Right lobe of liver (tissue), 6 donors: ENCODE measurements around the gene EIF3B. TPM values are rescaled to one million over a fixed set of nuclear protein-coding genes. Genes with fewer than 3 reads are reported as not detected.

Experiments
- ATAC-seq, 4 donors: fragments of 200-7000 bp; cut with Tn5 transposase; one replicate each; pipeline ENCODE4 v1.9.1; 2020; ENCODE audit warnings: mild to moderate bottlenecking in 4 of 4, moderate library complexity in 4 of 4
- DNase-seq, 3 donors: peaks; one replicate each; pipeline ENCODE4 v3.0.0-alpha.2; 2020
- H3K27ac ChIP-seq, 3 donors: fragments of 200-600 bp; one replicate each; pipeline ENCODE4 v1.8.0; 2022
- H3K27me3 ChIP-seq, 2 donors: fragments of 200-600 bp; one replicate each; pipeline ENCODE4 v1.8.0; 2022
- H3K36me3 ChIP-seq, 4 donors: fragments of 200-600 bp; sonication (generic) in 1 of 4; one replicate each; pipeline versions ENCODE4 v1.5.1 to v1.8.0; 2017 to 2022; ENCODE audit warnings: control low read depth in 1 of 4
- H3K4me1 ChIP-seq, 4 donors: fragments of 200-600 bp; sonication (generic) in 1 of 4; one replicate each; pipeline versions ENCODE4 v1.5.1 to v1.8.0; 2017 to 2022; ENCODE audit warnings: control low read depth in 1 of 4
- H3K4me3 ChIP-seq, 3 donors: fragments of 200-600 bp; one replicate each; pipeline ENCODE4 v1.8.0; 2022
- H3K9me3 ChIP-seq, 4 donors: fragments of 200-600 bp; sonication (generic) in 1 of 4; one replicate each; pipeline versions ENCODE4 v1.5.1 to v1.8.0; 2017 to 2022; ENCODE audit warnings: control low read depth in 1 of 4
- POLR2A ChIP-seq: fragments of 450-650 bp; IDR thresholded peaks from one replicate; pipeline ENCODE4 v1.6.1; 2017; ENCODE audit warnings: antibody characterized with exemption, mild to moderate bottlenecking
- WGBS: methylation state at CpG from one replicate; pipeline ENCODE4 v1.1.6; 2018; ENCODE audit warnings: low coverage, low lambda C conversion rate; ENCODE audit not compliant: insufficient coverage; ENCODE audit errors: missing lambda C conversion rate; 5-methylcytosine and 5-hydroxymethylcytosine counted together
- intact Hi-C, 2 donors: fragments of 100-400 bp; cut with DNase I; formaldehyde crosslinking; loops; one replicate each; pipeline versions ENCODE4 v1.11.2 to v1.14.1; 2022
- total RNA-seq, 6 experiments: library from RNA; depleted of rRNA in 2 of 6; stranded (reverse); fragments of >200 nt in 2 of 6; fragmentation: NEBNext Ultra II Directional in 3 of 6; extraction: Animal tissue kit (Norgen Biotek cat#: 25700) in 3 of 6; gene quantifications; one replicate each; pipeline versions ENCODE4 v1.1.0 to v1.2.4, GENCODE V29; 2016 to 2023
- TF ChIP-seq, protein P1 (sequence below), 4 donors: fragments of 200-600 bp in 3 of 4; fragments of 450-650 bp in 1 of 4; IDR thresholded peaks; one replicate each; pipeline versions ENCODE4 v1.5.1 to v1.8.0; 2016 to 2022; ENCODE audit warnings: antibody characterized with exemption in 4 of 4, mild to moderate bottlenecking in 2 of 4
- donor health status: DM: no; HTN: yes; CAD: no.
- donor health status: DM: no; HTN: no; CAD: no.
- donor health status: DM: no; HTN: no; CAD: no.
- donor health status: DM: no; HTN: yes; CAD: no.
- donor health status: DM: no; HTN: yes; CAD: no.

The EIF3B gene
- total RNA-seq, 6 experiments from 2014 or later: 61.6 to 93.3 (median 68.3) TPM

DNA sequence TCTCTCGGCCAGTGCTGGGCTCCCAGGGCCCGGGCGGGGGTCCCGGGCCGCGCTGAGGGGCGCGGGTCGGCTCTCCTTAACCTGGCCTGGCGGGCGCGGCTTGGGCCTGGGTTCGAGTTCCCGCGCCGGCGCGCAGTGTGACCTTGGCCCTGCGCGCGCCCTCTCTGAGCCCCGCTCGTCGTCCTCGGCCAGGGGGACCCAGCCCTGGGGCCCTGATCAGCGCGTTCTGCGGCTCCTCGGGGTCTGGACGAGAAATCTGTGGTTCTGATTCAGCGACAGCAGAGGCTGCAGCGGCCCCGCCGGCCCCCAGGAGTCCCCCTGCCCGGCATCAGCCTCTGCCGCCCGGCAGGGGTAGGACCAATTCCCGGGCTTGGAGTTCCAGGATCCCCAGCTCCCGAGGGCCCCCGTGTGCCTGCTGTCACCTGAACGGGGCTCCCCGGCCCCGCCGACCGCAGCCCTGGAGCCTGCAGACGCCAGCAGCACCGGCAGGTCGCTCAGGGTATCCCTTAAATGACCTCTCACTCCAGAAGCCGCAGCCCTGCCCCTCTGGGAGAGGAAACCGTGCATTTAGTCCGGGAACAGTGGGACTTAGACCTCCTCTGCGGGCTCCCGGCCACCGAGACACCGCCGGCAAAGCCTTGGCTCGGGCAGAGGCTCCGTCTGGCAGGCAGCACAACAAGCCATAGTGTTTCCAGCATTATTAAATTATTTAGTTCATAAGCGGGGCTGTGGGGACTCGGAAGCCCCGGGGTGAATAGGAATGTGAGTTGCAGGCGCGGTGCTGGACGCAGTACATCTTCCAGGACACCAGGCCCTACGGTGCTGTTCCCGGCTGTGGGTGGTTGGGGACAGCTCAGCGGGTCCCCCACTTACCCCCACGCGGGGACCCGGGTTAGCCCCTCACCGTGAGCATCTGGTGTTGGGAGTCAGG is 49.4 kb downstream of the EIF3B start:
- intact Hi-C loops: no loop called here
- no peaks in the 10 kb centered on the region for H3K9me3 ChIP-seq
- peaks cover 0 to 33% (median 1%) of the 10 kb centered on the region in 4 donors for H3K4me1 ChIP-seq
- peak overlapping the region; percentile 80 to 93 (median 87) for H3K4me3 ChIP-seq
- H3K27me3 ChIP-seq: no peaks in the 10 kb centered on the region
- WGBS: 1% methylated on average over 18 of the region's 71 CpGs
- H3K36me3 ChIP-seq: no peaks in the 10 kb centered on the region
- DNase-seq (peak in 2 of 3 donors; percentile 59 to 60), ATAC-seq (peak; percentile 23 to 42 (median 37))
- peak overlapping the region; percentile 25 to 72 (median 57) for H3K27ac ChIP-seq
- TF ChIP-seq, protein P1, sequence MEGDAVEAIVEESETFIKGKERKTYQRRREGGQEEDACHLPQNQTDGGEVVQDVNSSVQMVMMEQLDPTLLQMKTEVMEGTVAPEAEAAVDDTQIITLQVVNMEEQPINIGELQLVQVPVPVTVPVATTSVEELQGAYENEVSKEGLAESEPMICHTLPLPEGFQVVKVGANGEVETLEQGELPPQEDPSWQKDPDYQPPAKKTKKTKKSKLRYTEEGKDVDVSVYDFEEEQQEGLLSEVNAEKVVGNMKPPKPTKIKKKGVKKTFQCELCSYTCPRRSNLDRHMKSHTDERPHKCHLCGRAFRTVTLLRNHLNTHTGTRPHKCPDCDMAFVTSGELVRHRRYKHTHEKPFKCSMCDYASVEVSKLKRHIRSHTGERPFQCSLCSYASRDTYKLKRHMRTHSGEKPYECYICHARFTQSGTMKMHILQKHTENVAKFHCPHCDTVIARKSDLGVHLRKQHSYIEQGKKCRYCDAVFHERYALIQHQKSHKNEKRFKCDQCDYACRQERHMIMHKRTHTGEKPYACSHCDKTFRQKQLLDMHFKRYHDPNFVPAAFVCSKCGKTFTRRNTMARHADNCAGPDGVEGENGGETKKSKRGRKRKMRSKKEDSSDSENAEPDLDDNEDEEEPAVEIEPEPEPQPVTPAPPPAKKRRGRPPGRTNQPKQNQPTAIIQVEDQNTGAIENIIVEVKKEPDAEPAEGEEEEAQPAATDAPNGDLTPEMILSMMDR (IDR thresholded peaks at IDR 0.05): no peak
- TF ChIP-seq POLR2A: no peak

DNA sequence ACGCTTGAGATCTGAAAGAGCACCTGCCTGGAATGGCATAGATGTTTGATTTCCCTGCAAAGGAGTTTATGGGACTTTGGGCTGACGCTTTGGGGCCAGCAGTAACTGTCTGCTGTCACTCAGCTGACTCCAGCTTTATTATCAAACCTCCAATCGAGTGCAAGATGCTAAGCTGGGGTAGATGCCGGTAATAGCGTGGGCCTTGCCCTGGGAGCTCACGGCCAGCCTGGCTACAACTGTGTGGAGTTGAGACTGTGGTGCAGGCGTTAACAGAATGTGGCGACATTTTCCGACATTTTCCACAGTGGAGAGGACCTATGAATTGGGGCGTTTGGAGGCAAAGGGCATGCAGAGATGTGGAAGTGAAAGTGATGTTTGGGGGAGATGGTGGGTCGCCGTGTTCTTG is 50.1 kb downstream of the EIF3B start:
- Histone ChIP-seq H3K27me3 (no peaks in the 10 kb centered on the region), H3K36me3 (no peaks in the 10 kb centered on the region), H3K27ac (peak overlapping the region in 1 of 3 donors; percentile 72), H3K4me3 (peak overlapping the region; percentile 80 to 93 (median 87)), H3K4me1 (peaks cover 0 to 30% (median 1%) of the 10 kb centered on the region in 4 donors), H3K9me3 (no peaks in the 10 kb centered on the region)
- DNase-seq (no peak), ATAC-seq (no peak)
- WGBS: 51% methylated on average over 12 of the region's 12 CpGs
- TF ChIP-seq, protein P1 (IDR thresholded peaks at IDR 0.05): no peak
- no peak for TF ChIP-seq POLR2A
- intact Hi-C loops: no loop called here

DNA sequence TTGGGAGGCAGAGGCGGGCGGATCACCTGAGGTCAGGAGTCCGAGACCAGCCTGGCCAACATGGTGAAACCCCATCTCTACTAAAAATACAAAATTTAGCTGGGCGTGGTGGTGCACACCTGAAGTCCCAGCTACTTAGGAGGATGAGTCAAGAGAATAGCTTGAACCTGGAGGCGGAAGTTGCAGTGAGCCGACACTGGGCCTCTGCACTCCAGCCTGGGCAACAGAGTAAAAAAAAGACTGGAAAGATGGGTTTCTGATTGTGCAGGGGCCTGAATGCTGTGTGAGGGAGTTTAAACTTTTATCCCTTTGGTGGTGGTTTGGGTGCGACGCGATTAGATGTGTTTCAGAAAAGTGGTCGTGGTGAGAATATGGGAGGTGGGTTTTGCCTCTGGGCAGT is 50.6 kb downstream of the EIF3B start:
- WGBS: 72% methylated on average over 9 of the region's 10 CpGs
- DNase-seq: no peak
- intact Hi-C loops: no loop called here
- ATAC-seq: no peak
- Histone ChIP-seq H3K27ac (no peak overlapping the region), H3K27me3 (no peaks in the 10 kb centered on the region), H3K36me3 (no peaks in the 10 kb centered on the region), H3K9me3 (no peaks in the 10 kb centered on the region), H3K4me1 (peaks cover 0 to 25% (median 1%) of the 10 kb centered on the region in 4 donors), H3K4me3 (peak overlapping the region in 1 of 3 donors; percentile 93)
- TF ChIP-seq POLR2A: no peak
- TF ChIP-seq, protein P1 (IDR thresholded peaks at IDR 0.05): no peak

DNA sequence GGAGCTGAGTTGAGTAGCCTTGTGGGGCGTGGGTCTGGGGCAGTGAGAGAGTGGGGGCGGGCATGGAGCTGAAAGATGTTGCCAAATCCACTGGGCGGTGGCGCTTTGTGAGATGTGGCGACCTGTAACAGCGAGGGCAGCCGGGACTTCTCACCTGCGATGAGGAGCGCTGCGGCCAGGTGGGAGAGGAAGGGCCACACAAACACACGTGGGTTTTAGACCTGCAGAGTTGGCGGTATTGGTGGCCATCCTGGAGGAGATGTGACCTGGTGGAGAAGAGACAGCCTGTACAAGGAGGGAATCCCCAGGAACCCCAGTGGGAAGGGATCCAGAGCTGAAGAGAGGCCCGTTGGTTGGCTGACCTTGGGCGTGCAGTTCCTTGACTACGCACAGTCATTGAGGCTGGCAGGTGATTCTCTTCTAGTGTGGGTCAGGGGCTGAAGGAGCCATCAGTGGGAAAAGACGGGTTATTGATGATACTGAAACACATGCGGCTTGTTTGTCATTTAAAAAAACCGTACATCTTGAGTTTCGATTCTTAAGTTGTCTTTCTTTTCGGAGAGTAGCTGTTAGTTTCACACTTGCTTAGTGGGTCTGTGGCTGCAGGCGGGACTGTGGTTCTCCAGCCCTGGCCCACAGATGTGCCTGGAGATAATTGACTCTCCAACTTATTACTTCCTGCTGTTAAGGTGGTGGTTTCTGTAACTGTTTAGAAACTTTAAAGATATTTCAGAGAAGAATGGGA is 51.1 kb downstream of the EIF3B start:
- TF ChIP-seq POLR2A: no peak
- TF ChIP-seq, protein P1 (IDR thresholded peaks at IDR 0.05): no peak
- H3K27ac ChIP-seq: no peak overlapping the region
- intact Hi-C loops: no loop called here
- H3K4me1 ChIP-seq: peaks cover 0 to 22% (median 1%) of the 10 kb centered on the region in 4 donors
- no peak overlapping the region for H3K4me3 ChIP-seq
- H3K36me3 ChIP-seq: no peaks in the 10 kb centered on the region
- H3K27me3 ChIP-seq: no peaks in the 10 kb centered on the region
- WGBS: 59% methylated on average over 14 of the region's 21 CpGs
- no peak for DNase-seq
- H3K9me3 ChIP-seq: no peaks in the 10 kb centered on the region
- ATAC-seq: no peak
